Activated CD4-positive, alpha-beta T cell treated with anti-CD3 and anti-CD28 coated beads, Interleukin-2, amount 50 U/mL, for 1 hour (primary cell): Measurements from ENCODE around the gene DOCK2.
"Not testable (repeated sequence)": the region's sequence is repeated elsewhere in the genome, so short reads cannot be mapped to it uniquely, and the experiment has no call there.

Source experiments
- DNase-seq: peaks from one replicate; pipeline ENCODE4 v3.0.0-alpha.2; 2020

Gene DOCK2

GRCh38 chr5:169637085-169637548 lies at the start of gene DOCK2:
DOCK2 (plus strand) TSS chr5:169637275; CDS start chr5:169637327, 52 bp downstream.
- peak; percentile 52 for DNase-seq

GRCh38 chr5:169590602-169591001 lies 46.5 kb upstream of the DOCK2 start:
- no peak for DNase-seq

- no peak for DNase-seq
Measured at GRCh38 chr5:169591636-169592035, 45.4 kb upstream of the DOCK2 start.

- DNase-seq = no peak
Measured at GRCh38 chr5:169592937-169593650, 44.0 kb upstream of the DOCK2 start.

GRCh38 chr5:169595172-169595820 lies 41.8 kb upstream of the DOCK2 start:
- DNase-seq = no peak

GRCh38 chr5:169599451-169599850 lies 37.6 kb upstream of the DOCK2 start:
- DNase-seq = no peak

- DNase-seq = no peak
Measured at GRCh38 chr5:169602535-169602934, 34.5 kb upstream of the DOCK2 start.

GRCh38 chr5:169606279-169606678 lies 30.8 kb upstream of the DOCK2 start:
- no peak for DNase-seq

- no peak for DNase-seq
Measured at GRCh38 chr5:169607882-169608281, 29.2 kb upstream of the DOCK2 start.

- no peak for DNase-seq
Measured at GRCh38 chr5:169609716-169610115, 27.4 kb upstream of the DOCK2 start.

- DNase-seq = no peak
Measured at GRCh38 chr5:169610606-169611005, 26.5 kb upstream of the DOCK2 start.

- no peak for DNase-seq
Measured at GRCh38 chr5:169615561-169615960, 21.5 kb upstream of the DOCK2 start.

GRCh38 chr5:169624307-169624706 lies 12.8 kb upstream of the DOCK2 start:
- not testable (repeated sequence) for DNase-seq

- DNase-seq = no peak
Measured at GRCh38 chr5:169626779-169627178, 10.3 kb upstream of the DOCK2 start.

GRCh38 chr5:169627551-169627950 lies 9.5 kb upstream of the DOCK2 start:
- DNase-seq = no peak

- no peak for DNase-seq
Measured at GRCh38 chr5:169628892-169629291, 8.2 kb upstream of the DOCK2 start.

- DNase-seq = no peak
Measured at GRCh38 chr5:169629847-169630548, 7.1 kb upstream of the DOCK2 start.

- DNase-seq = no peak
Measured at GRCh38 chr5:169631360-169631759, 5.7 kb upstream of the DOCK2 start.

- DNase-seq = no peak
Measured at GRCh38 chr5:169632946-169633345, 4.1 kb upstream of the DOCK2 start.

- no peak for DNase-seq
Measured at GRCh38 chr5:169634606-169635005, 2.5 kb upstream of the DOCK2 start.

GRCh38 chr5:169635936-169636335 lies 1.1 kb upstream of the DOCK2 start:
- no peak for DNase-seq

- no peak for DNase-seq
Measured at GRCh38 chr5:169636477-169637084, 494 bp upstream of the DOCK2 start.

GRCh38 chr5:169637549-169638121 lies 560 bp downstream of the DOCK2 start:
- DNase-seq = peak; percentile 67
